ENCODE measurements around the gene SNCB.

The SNCB gene

GRCh38 chr5:176629853-176630680, at the start of gene SNCB, which contains the start of gene EIF4E1B:
SNCB (minus strand) TSS chr5:176630534; CDS start chr5:176629654, 880 bp downstream.
EIF4E1B (plus strand) TSS chr5:176630675; CDS start chr5:176642788, 12,113 bp downstream.
- no peak for TF ChIP-seq CTCF (IDR thresholded peaks at IDR 0.05; ENCODE audit: extremely low read depth, missing control alignments)
- DNase-seq (ENCODE audit: low spot score): peak; percentile 86

- no peak for TF ChIP-seq CTCF (IDR thresholded peaks at IDR 0.05; ENCODE audit: extremely low read depth, missing control alignments)
- DNase-seq (ENCODE audit: low spot score): no peak
These were observed 49.3 kb upstream of the SNCB start for GRCh38 chr5:176679365-176680225.

DNA sequence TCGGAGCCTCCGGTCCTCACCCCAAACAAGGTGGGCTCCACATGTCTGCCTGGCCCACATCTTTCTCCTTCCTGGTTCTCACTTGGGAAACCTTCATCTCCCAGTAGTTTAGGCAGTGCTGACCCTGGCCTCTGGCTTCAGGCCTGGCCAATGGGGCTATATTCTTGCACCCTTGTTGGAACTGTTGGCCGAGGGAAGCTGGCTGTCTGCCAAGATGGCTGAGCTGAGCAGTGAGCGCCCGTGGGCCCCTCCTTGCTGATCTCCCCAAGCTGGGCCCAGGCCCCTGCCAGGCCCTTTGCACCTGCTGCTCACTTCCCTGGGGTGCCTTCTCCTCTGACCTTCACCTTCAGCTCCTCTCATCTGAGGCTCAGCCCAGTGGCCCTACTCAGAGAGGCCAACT, 48.2 kb upstream of the SNCB start:
- DNase-seq (ENCODE audit: low spot score): no peak
- no peak for TF ChIP-seq CTCF (IDR thresholded peaks at IDR 0.05; ENCODE audit: extremely low read depth, missing control alignments)

DNA sequence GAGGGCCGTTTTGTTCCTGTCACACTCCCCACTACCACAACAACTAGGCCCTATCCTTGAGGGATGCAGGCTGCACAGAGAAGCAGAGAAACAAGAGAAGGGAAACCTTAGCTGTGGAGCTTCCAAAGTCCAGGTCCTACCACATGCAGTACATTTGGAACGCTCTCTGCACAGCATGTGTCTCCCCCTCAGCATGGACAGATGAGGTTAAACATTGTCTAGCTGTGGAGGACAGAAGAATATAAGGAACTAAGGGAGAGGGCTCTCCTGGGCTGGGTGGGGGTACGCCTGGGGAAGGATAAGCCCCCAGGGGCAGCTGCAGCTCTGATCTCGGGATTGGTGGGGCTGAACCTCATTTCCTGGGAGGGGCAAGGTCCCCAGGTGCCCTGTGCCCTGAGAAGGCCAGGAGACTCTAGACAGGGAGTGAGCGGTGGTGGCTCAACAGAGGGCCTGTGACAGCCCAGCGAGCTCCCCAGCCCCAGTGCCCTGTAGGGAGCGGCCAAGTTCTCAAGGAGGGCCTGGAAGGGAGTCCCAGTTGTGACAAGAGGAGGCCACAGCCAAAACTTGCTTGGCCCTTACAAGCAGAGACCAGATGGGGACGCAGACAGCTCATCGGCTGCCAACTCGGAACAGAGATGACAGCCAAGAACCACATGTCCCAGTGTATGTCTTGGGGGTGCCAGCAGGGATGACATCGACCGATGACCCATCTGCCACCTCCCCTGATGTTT, 47.0 kb upstream of the SNCB start:
- DNase-seq (ENCODE audit: low spot score): no peak
- no peak for TF ChIP-seq CTCF (IDR thresholded peaks at IDR 0.05; ENCODE audit: extremely low read depth, missing control alignments)

- DNase-seq (ENCODE audit: low spot score): peak; percentile 69
These were observed 46.1 kb upstream of the SNCB start for GRCh38 chr5:176676361-176676824.

More at GRCh38 chr5:176676361-176676824, 46.1 kb upstream of the SNCB start:
- no peak for TF ChIP-seq CTCF (IDR thresholded peaks at IDR 0.05; ENCODE audit: extremely low read depth, missing control alignments)
